DND-41 (cell line): ENCODE results near the gene MAP1LC3B.

ENCODE experiments used
- CTCF ChIP-seq: IDR thresholded peaks from 2 replicates; pipeline ENCODE4 v1.5.1; 2012; ENCODE audit warnings: borderline replicate concordance, low read length, moderate library complexity, mild to moderate bottlenecking; ENCODE audit not compliant: poor library complexity, severe bottlenecking; ENCODE audit errors: extremely low read depth
- EZH2 ChIP-seq: IDR thresholded peaks from 3 replicates; pipeline ENCODE4 v1.6.1; 2012; ENCODE audit warnings: borderline replicate concordance, low read depth, mild to moderate bottlenecking, moderate library complexity, low read length, inconsistent platforms; ENCODE audit not compliant: severe bottlenecking

DNA sequence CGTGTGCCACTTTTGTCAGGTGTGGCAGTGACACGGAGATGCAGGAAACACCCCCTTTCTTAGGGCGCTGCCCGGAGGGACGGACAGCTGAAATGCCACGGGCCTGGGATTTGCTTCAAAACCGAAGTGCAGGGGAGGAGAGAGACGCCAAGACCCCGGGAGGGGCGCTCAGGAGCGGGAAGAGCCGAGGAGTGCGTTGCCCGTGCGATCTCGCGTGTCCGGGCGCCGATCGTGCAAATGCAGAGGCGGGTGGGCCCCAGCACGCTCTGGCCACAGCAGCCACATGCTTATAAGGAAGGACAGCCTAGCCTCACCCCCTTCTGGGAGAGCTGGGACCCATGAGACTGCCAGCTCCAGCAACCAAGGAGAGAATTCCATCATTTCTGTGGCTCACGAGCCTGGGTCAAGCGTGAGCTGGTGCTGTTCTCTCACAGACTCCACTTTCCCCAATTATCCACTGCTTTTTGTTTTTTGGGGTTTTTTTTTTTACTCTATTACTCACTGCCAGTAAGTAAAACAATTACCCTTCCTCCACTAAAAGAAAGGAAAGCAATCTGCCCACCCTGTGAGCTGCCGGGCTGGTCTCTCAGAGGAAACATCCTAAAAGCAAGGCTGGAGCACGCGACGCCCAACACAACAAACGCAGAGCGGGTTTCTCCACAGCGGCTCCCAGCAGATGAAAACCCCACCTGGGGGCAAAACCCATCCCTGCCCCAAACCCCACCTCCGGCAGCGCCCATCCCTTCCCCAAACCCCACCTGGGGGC, 47.8 kb upstream of the MAP1LC3B start:
- no peak for TF ChIP-seq CTCF
- no peak for TF ChIP-seq EZH2
